AG04450 (cell line): ENCODE measurements around the gene MYO1E. TPM values are rescaled to one million over a fixed set of nuclear protein-coding genes. Genes with fewer than 3 reads are reported as not detected.
"Not testable (repeated sequence)": the region's sequence is repeated elsewhere in the genome, so short reads cannot be mapped to it uniquely, and the experiment has no call there.

Experiments
- CTCF ChIA-PET: fragments of 300-600, 350-600 bp; formaldehyde crosslinking; extraction: SDS; loops from one replicate; lab custom pipeline; 2022; ENCODE audit warnings: antibody characterized with exemption, inconsistent platforms; lab: Charles Lee
- POLR2A ChIA-PET: fragments of 350-600 bp; formaldehyde crosslinking; extraction: SDS; loops from one replicate; lab custom pipeline; 2021; ENCODE audit warnings: antibody characterized with exemption, inconsistent platforms; lab: Yijun Ruan, JAX
- DNase-seq: peaks from one replicate; pipeline ENCODE4 v3.0.0-alpha.2; 2011; ENCODE audit warnings: low read depth, low spot score
- H3K27ac ChIP-seq: one replicate; pipeline ENCODE4 v1.5.1; 2012; ENCODE audit warnings: low read depth, low read length, control low read depth
- H3K27me3 ChIP-seq: one replicate; pipeline ENCODE4 v1.6.0; 2012; ENCODE audit warnings: low read length; ENCODE audit not compliant: control insufficient read depth, insufficient read depth
- H3K4me3 ChIP-seq: 2 replicates; pipeline ENCODE4 v1.5.1; 2011; ENCODE audit warnings: mild to moderate bottlenecking, low read depth, low read length, control low read depth
- H3K9me3 ChIP-seq: 2 replicates; pipeline ENCODE4 v1.5.1; 2012; ENCODE audit warnings: low read length; ENCODE audit not compliant: control insufficient read depth, insufficient read depth
- polyA plus RNA-seq: library from polyadenylated mRNA; depleted of rRNA; stranded (reverse); fragments of >200 nt; gene quantifications from 2 replicates; pipeline ENCODE4 v1.2.3, GENCODE V29; 2011
- TF ChIP-seq, protein P1 (sequence below): IDR thresholded peaks from 2 replicates; pipeline ENCODE4 v1.5.1; 2011; ENCODE audit warnings: low read depth, low read length, control low read depth, inconsistent platforms

MYO1E gene
- polyA plus RNA-seq, 1 experiment: 49.1 TPM

DNA sequence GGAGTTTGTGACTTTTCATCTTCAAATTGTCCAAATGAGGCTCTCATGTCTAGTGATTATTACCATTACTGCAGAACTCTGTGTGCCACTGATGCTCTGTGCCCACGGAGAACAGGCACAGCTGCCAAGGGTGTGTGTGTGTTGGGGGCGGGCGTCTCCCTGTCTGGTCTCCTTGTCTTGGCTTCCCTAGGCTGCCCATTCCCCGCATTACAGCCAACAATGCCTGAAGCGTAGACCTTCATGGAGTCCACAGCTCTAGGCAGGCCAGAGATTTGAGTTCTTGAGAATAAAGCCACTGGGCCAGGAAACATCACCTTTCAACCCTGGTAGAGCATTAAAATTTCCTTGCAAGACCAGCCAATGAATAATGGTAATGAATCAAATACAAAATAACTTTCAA lies 225.0 kb downstream of the MYO1E start:
- no peak for DNase-seq
- Histone ChIP-seq H3K4me3 (no peak overlapping the region), H3K27me3 (no peaks in the 10 kb centered on the region), H3K9me3 (no peaks in the 10 kb centered on the region), H3K27ac (no peak overlapping the region)
- CTCF ChIA-PET: no interaction called here
- TF ChIP-seq, protein P1, sequence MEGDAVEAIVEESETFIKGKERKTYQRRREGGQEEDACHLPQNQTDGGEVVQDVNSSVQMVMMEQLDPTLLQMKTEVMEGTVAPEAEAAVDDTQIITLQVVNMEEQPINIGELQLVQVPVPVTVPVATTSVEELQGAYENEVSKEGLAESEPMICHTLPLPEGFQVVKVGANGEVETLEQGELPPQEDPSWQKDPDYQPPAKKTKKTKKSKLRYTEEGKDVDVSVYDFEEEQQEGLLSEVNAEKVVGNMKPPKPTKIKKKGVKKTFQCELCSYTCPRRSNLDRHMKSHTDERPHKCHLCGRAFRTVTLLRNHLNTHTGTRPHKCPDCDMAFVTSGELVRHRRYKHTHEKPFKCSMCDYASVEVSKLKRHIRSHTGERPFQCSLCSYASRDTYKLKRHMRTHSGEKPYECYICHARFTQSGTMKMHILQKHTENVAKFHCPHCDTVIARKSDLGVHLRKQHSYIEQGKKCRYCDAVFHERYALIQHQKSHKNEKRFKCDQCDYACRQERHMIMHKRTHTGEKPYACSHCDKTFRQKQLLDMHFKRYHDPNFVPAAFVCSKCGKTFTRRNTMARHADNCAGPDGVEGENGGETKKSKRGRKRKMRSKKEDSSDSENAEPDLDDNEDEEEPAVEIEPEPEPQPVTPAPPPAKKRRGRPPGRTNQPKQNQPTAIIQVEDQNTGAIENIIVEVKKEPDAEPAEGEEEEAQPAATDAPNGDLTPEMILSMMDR: no peak
- POLR2A ChIA-PET: no interaction called here

DNA sequence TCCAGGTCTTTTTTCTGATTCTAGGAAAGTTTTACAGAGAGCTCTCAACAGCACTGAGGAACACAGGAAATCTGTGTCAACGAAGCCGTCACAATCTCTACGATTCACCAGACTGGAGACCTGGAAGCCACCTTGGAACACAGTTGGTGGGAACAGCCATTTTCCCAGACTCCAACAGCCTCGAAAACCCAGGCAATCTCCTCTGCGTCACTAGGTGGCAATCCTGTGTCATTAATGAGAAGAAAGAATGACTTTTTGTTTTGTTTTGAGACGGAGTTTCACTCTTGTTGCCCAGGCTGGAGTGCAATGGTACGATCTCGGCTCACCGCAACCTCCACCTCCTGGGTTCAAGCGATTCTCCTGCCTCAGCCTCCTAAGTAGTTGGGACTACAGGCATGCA lies 228.1 kb downstream of the MYO1E start:
- CTCF ChIA-PET: interaction anchor here (0.8 kb wide), 1 partner anchor 165 kb away, joined by 3 read pairs; no protein-coding TSS in a partner anchor
- H3K27me3 ChIP-seq, DNase-seq, POLR2A ChIA-PET, H3K4me3 ChIP-seq, H3K27ac ChIP-seq, H3K9me3 ChIP-seq: not testable (repeated sequence)
- TF ChIP-seq, protein P1: peak; percentile 36

DNA sequence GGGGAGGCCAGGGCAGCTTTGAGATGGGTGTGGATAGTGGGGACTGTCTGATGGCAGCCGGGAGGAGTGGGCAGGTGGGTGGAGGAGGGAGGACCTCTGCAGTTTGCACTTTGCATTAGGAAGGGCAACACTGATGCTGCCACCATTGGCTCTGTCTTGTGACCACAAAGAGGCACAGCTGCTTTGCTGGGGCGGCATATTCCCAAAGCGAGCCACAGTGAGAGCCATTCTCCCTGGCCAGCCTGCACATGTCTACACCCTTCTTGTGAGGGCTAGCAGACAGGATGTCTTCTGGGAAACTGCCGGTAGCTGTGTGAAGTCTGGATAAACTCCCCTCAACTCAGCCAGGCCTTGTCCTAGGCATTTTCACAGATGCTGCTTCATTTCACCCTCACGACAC lies 229.4 kb downstream of the MYO1E start:
- Histone ChIP-seq H3K27ac (no peak overlapping the region), H3K4me3 (no peak overlapping the region), H3K27me3 (no peaks in the 10 kb centered on the region), H3K9me3 (no peaks in the 10 kb centered on the region)
- ChIA-PET POLR2A (no interaction called here), CTCF (interaction anchor here (0.6 kb wide), 1 partner anchor 104 kb away, joined by 4 read pairs; no protein-coding TSS in a partner anchor)
- TF ChIP-seq, protein P1: no peak
- no peak for DNase-seq

DNA sequence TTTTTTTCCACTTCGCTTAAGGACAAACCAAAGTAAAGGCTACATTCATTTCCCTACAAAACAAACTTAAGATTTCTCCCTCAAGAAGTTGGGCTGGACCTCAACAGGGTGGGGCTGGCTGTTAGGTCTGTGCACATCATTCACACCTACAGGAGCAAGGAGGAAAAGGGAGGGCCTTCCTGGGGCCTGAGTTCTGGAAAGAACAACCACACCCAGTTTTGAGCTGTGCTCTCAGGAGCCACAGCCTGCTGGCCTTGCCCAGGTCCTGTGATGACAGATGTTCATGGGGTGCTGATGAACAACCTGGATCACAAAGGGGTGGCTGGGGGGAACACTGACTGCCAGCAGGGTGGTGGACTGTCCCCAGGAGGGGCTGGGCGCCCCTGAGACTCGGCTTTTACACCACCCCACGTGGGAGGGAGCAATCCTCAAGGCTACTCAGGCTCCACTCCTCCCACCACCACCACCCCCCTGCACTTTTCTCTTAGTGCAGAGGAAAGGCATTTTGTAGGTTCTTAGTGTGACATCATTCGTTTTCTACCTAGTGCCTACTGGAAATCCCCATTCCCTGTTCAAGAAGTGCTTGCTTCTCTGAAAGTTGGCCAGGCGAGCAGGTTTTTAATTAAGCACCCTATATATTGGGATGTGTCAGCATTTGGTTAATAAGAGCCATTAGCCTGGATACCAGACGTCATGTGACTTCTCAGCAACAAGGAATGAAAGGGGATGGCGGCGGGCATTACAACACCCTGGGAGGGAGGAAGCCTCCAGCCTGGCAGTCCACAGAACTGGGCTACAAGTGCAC lies 232.0 kb downstream of the MYO1E start:
- POLR2A ChIA-PET: no interaction called here
- Histone ChIP-seq H3K4me3 (no peak overlapping the region), H3K27ac (no peak overlapping the region), H3K9me3 (no peaks in the 10 kb centered on the region), H3K27me3 (no peaks in the 10 kb centered on the region)
- CTCF ChIA-PET: interaction anchor here (0.6 kb wide), 1 partner anchor 268 kb away, joined by 6 read pairs; no protein-coding TSS in a partner anchor
- no peak for DNase-seq
- TF ChIP-seq, protein P1: no peak

DNA sequence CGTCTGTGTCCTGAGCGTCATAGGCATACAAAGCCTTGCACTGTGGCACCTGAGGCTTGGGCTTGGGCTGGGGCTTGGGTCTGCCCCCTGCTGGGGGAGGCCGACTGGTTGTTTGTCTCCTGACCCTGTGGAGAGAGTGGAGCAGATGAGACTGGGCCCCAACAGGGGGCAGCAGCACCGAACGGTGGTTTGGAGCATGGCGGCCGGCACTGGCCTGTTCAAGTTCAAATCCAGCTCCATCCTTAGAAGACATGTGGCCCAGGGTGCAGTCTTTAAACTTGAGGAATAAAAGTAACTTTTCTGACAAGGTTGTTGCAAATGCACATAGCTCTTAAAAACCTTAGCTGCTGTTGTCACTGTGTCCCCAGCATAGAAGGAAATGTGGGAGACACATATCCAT lies 234.4 kb downstream of the MYO1E start:
- Histone ChIP-seq H3K4me3 (no peak overlapping the region), H3K27me3 (no peaks in the 10 kb centered on the region), H3K27ac (no peak overlapping the region), H3K9me3 (no peaks in the 10 kb centered on the region)
- POLR2A ChIA-PET: no interaction called here
- CTCF ChIA-PET: interaction anchor here (0.6 to 1.2 kb wide), 3 partner anchors 155 to 361 kb away, joined by 3 to 7 read pairs (median 3); no protein-coding TSS in a partner anchor
- no peak for DNase-seq
- TF ChIP-seq, protein P1: peak; percentile 54
